ENCODE measurements around the gene ARRB1. TPM values are rescaled to one million over a fixed set of nuclear protein-coding genes. Genes with fewer than 3 reads are reported as not detected.

ARRB1 gene
- polyA plus RNA-seq, 2 of the 4 experiments (the other 2 are of a cell fraction) = 6.8 to 14.3 TPM

DNA sequence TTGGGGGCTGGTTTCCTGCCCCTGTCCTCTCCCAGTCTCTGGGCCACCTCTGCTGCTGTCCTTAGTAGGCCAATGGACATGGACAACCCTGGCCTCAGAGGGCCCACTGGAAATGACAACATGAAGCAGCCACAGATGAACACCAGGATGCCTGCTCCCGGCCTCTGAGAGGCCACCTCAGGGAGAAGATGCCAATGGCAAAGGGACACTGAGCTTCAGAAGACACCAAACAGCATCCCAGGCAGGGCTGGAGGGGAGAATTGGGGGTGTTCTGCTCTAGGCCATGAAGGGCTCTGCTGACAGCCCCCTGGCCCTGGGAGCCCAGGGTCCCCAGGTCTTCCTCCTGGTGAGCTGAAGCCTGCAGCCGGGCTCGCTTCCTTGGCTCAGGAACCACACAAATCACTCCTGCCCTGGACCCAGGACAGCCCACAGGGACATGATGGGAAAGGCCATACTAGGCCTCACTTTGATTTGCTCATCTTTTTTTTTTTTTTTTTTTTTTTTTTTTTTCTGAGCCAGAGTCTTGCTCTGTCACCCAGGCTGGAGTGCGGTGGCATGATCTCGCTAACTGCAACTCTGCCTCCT lies 65.6 kb downstream of the ARRB1 start:
- Histone ChIP-seq H3K9me3 (no peaks in the 10 kb centered on the region), H3K4me1 (peaks cover 3% of the 10 kb centered on the region), H3K4me2 (no peak overlapping the region), H3K4me3 (no peak overlapping the region), H3K27ac (no peak overlapping the region)
- TF ChIP-seq, protein P1, sequence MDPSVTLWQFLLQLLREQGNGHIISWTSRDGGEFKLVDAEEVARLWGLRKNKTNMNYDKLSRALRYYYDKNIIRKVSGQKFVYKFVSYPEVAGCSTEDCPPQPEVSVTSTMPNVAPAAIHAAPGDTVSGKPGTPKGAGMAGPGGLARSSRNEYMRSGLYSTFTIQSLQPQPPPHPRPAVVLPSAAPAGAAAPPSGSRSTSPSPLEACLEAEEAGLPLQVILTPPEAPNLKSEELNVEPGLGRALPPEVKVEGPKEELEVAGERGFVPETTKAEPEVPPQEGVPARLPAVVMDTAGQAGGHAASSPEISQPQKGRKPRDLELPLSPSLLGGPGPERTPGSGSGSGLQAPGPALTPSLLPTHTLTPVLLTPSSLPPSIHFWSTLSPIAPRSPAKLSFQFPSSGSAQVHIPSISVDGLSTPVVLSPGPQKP (IDR thresholded peaks at IDR 0.05; ENCODE audit: low read depth, low read length) = no peak
- TF ChIP-seq EHF (CRISPR knock-in tag; IDR thresholded peaks at IDR 0.05) = no peak
- TF ChIP-seq JUNB (IDR thresholded peaks at IDR 0.05) = no peak
- TF ChIP-seq, protein P2, sequence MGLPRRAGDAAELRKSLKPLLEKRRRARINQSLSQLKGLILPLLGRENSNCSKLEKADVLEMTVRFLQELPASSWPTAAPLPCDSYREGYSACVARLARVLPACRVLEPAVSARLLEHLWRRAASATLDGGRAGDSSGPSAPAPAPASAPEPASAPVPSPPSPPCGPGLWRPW (IDR thresholded peaks at IDR 0.05) = no peak
- TF ChIP-seq CHD4 (IDR thresholded peaks at IDR 0.05; ENCODE audit: borderline replicate concordance) = no peak
- TF ChIP-seq TFCP2L1 (CRISPR knock-in tag; IDR thresholded peaks at IDR 0.05) = no peak
- TF ChIP-seq EP300 (IDR thresholded peaks at IDR 0.05) = no peak
- TF ChIP-seq MAZ (IDR thresholded peaks at IDR 0.05; ENCODE audit: borderline replicate concordance, low read depth, low read length) = no peak
- TF ChIP-seq, protein P3, sequence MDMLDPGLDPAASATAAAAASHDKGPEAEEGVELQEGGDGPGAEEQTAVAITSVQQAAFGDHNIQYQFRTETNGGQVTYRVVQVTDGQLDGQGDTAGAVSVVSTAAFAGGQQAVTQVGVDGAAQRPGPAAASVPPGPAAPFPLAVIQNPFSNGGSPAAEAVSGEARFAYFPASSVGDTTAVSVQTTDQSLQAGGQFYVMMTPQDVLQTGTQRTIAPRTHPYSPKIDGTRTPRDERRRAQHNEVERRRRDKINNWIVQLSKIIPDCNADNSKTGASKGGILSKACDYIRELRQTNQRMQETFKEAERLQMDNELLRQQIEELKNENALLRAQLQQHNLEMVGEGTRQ (IDR thresholded peaks at IDR 0.05) = no peak
- no peak for TF ChIP-seq EHMT2 (IDR thresholded peaks at IDR 0.05; ENCODE audit: low read depth)
- no peak for TF ChIP-seq FOXS1 (CRISPR knock-in tag; IDR thresholded peaks at IDR 0.05)
- TF ChIP-seq GATA3 (IDR thresholded peaks at IDR 0.05; ENCODE audit: borderline replicate concordance) = no peak
- TF ChIP-seq POLR2A (IDR thresholded peaks at IDR 0.05; ENCODE audit: low read length) = no peak
- TF ChIP-seq ZNF302 (CRISPR knock-in tag; IDR thresholded peaks at IDR 0.05) = no peak
- no peak for TF ChIP-seq RNF2 (IDR thresholded peaks at IDR 0.05; ENCODE audit: borderline replicate concordance, low read depth)
- no peak for TF ChIP-seq NFE2L2 (conservative IDR thresholded peaks at IDR 0.05; ENCODE audit: low read length)
- ATAC-seq (no peak), FAIRE-seq (no peak), DNase-seq (ENCODE audit: low read depth in 1 of 2, low spot score in 1 of 2) (no peak)
- POLR2A ChIA-PET = no interaction called here
- WGBS (ENCODE audit: missing lambda C conversion rate) = 78% methylated on average over 5 of the region's 5 CpGs
- CTCF ChIA-PET = interaction anchor here (0.6 to 21.7 kb wide), 4 partner anchors 16 to 159 kb away, joined by 3 to 581 read pairs (median 5); no protein-coding TSS in a partner anchor

DNA sequence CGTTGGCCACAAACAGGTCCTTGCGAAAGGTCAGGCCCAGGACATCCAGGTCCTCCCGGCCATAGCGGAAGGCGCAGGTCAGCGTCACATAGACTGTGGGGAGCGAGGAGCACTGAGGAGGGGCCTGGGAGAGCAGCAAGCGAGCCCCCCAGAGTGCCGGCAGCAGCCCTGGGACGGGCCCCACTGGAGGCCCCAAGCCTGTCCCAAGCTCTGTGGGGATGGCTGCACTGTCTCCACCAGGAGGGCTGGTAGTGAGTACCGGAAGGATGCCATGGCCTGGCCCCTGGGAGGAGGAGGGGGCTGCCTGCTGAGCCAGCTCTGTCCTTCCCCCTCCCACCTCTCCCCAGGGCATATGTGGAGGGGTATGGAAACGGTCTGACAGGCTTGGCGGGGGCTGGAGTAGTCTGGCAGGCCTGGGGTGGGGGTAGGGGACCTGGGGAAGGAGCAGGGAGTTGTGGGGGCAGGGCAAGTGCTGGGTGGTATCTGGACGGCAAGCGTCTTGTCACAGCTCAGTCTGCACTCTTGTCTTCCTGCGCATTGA lies 68.0 kb downstream of the ARRB1 start:
- 92% methylated on average over 13 of the region's 16 CpGs for WGBS (ENCODE audit: missing lambda C conversion rate)
- ATAC-seq (no peak), FAIRE-seq (no peak), DNase-seq (ENCODE audit: low read depth in 1 of 2, low spot score in 1 of 2) (no peak)
- no peak for TF ChIP-seq ESRRA (IDR thresholded peaks at IDR 0.05; ENCODE audit: borderline replicate concordance, low read length)
- no peak for TF ChIP-seq EHMT2 (IDR thresholded peaks at IDR 0.05; ENCODE audit: low read depth)
- no peak for TF ChIP-seq RFX5 (IDR thresholded peaks at IDR 0.05)
- no peak for TF ChIP-seq HDAC2 (IDR thresholded peaks at IDR 0.05)
- TF ChIP-seq CBX2 (IDR thresholded peaks at IDR 0.05; ENCODE audit: borderline replicate concordance, low read depth) = no peak
- TF ChIP-seq, protein P4, sequence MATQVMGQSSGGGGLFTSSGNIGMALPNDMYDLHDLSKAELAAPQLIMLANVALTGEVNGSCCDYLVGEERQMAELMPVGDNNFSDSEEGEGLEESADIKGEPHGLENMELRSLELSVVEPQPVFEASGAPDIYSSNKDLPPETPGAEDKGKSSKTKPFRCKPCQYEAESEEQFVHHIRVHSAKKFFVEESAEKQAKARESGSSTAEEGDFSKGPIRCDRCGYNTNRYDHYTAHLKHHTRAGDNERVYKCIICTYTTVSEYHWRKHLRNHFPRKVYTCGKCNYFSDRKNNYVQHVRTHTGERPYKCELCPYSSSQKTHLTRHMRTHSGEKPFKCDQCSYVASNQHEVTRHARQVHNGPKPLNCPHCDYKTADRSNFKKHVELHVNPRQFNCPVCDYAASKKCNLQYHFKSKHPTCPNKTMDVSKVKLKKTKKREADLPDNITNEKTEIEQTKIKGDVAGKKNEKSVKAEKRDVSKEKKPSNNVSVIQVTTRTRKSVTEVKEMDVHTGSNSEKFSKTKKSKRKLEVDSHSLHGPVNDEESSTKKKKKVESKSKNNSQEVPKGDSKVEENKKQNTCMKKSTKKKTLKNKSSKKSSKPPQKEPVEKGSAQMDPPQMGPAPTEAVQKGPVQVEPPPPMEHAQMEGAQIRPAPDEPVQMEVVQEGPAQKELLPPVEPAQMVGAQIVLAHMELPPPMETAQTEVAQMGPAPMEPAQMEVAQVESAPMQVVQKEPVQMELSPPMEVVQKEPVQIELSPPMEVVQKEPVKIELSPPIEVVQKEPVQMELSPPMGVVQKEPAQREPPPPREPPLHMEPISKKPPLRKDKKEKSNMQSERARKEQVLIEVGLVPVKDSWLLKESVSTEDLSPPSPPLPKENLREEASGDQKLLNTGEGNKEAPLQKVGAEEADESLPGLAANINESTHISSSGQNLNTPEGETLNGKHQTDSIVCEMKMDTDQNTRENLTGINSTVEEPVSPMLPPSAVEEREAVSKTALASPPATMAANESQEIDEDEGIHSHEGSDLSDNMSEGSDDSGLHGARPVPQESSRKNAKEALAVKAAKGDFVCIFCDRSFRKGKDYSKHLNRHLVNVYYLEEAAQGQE (IDR thresholded peaks at IDR 0.05) = no peak
- TF ChIP-seq ZSCAN20 (CRISPR knock-in tag; IDR thresholded peaks at IDR 0.05) = no peak
- TF ChIP-seq POLR2A (IDR thresholded peaks at IDR 0.05; ENCODE audit: low read length) = no peak
- peaks cover 10% of the 10 kb centered on the region for H3K4me1 ChIP-seq
- H3K4me2 ChIP-seq = no peak overlapping the region
- ChIA-PET POLR2A (no interaction called here), CTCF (interaction anchor here (3.0 to 21.7 kb wide), 5 partner anchors 9 to 98 kb away, joined by 13 to 581 read pairs (median 79); no protein-coding TSS in a partner anchor)
- H3K9me3 ChIP-seq = no peaks in the 10 kb centered on the region
- H3K4me3 ChIP-seq = no peak overlapping the region
- no peak overlapping the region for H3K27ac ChIP-seq

Measured in A549 (cell line).